Activated CD4-positive, CD25-positive, alpha-beta regulatory T cell treated with anti-CD3 and anti-CD28 coated beads, Interleukin-2, amount 50 U/mL, for 24 hours (primary cell): Measurements from ENCODE around the gene BMPR1A.

ENCODE experiments used
- ATAC-seq, 2 donors: fragments of 150-1000 bp; cut with Tn5 transposase; one replicate each; pipeline ENCODE4 v1.10.0; 2021; ENCODE audit warnings: mild to moderate bottlenecking in 1 of 2, moderate library complexity in 1 of 2

The BMPR1A gene

DNA sequence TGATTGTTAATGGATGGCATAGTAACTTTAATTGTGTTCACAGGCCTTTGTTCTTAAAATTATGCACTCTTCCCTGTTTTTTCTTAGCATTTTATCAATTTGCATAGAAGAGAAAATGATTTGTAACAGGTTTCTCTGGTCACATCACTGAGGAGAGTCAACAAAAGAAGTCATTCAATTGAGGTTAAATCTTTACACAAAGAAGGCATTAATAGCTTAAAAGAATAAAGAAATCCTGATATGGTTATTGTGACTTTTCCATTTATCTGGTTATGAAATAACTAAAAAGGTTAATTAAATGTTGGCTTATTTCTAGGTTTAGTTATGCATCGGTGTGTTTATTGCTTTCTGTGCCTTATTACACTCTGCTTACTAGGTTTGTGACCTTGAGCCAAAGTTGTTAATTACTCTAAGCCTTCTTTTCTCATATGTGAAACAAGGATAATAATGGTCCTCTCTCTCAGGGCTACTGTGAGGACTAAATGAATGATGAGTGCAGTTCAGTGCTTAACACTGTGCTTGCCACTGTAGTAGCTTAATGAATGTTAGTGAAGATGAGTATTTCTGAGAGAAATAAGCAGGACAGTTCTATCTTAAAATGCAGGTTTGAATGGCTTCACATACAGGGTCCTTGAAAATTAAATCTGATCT, 12.1 kb downstream of the BMPR1A start:
- ATAC-seq = no peak

DNA sequence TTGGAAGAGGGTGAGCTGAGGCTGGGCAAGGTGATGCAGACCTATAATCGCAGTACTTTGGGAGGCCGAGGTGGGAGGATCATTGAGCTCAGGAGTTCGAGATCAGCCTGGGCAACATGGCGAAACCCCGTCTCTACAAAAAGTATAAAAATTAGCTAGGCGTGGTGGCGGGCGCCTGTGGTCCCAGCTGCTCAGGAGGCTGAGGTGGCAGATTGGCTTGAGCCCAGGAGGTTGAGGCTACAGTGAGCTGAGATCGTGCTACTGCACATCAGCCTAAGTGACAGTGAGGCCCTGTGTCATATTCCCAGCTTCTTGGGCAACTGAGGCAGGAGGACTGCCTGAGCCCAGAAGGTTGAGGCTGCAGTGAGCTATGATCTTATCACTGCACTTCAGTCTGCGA, 13.6 kb downstream of the BMPR1A start:
- no peak for ATAC-seq

- no peak for ATAC-seq
These were observed 14.1 kb downstream of the BMPR1A start for GRCh38 chr10:86770412-86770960.

DNA sequence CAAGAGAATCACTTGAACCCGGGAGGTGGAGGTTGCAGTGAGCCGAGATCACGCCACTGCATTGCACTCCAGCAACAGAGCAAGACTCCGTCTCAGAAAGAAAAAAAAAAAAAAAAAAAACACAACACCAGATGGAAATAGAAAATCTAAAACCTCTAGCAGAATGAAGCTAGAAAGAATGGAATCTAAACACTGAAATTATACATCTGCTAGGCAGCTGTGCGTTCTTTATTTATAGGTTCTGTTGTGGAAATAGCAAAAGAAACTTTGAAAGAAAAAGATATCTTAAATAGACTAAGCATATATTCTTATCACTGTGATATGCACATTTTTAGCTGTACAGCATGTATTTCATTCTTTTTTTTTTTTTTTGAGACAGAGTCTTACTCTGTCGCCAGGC, 17.1 kb downstream of the BMPR1A start:
- no peak for ATAC-seq

- ATAC-seq = no peak
These were observed 18.8 kb downstream of the BMPR1A start for GRCh38 chr10:86775056-86775869.

DNA sequence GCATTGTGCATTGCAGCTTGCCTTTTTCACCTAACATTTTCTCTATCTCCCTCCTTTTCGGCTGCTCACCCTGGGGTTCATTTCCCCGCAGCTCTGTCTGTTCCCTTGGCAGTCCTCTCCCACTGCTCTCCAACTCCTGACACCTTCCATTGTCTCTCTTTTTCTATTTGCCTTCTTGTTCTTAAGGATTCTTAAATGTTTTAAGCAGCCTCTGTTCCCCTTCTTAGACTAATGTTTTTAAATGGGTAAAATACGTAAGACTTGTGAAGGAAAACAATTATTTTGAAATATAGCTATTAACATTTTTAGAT, 19.4 kb downstream of the BMPR1A start:
- no peak for ATAC-seq

DNA sequence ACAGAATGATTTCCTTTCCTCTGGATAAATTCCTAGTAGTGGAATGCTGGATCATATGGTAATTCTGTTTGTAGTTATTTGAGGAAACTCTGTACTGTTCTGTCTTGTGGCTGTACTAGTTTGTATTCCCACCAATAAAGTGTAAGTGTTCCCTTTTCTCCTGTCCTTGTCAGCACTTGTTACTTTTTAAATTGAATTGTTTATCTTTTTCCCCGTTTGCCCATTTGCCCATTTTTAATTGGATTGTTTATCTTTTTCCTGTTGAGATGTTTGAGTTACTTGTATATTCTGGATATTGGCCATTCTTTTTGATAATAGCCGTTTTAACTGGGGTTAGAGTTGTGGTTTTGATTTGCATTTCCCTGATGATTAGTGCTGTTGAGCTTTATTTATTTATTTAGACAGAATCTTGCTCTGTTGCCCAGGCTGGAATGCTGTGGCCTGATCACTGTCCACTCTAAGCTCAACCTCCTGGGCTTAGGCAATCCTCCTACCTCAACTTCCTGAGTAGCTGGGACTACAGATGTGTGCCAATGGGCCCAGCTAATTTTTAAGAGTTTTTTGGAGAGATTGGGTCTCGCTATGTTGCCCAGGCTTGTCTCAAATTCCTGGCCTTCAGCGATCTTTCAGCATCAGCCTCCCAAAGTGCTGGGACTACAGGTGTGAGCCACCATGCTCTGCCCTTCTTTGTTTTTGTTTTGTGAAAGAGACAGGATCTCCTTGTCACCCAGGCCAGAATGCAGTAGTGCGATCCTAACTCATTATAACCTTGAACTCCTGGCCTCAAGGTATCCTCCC, 23.0 kb downstream of the BMPR1A start:
- ATAC-seq = no peak

- ATAC-seq = no peak
These were observed 26.4 kb downstream of the BMPR1A start for GRCh38 chr10:86782701-86783418.

DNA sequence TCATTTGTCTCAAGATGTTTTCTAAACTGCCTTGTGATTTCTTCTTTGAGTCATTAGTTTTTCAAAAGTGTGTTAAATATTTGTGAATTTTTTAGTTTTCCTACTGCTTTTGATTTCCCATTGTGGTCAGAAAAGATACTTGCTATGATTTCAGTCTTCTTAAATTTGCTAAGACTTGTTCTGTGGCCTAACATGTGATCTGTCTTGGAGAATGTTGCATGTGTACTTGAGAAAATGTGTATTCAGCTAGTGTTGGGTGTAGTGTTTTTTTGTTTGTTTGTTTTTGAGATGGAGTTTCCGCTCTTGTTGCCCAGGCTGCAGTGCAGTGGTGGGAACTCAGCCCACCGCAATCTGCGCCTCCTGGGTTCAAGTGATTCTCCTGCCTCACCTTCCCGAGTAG, 28.6 kb downstream of the BMPR1A start:
- ATAC-seq = no peak

- ATAC-seq = no peak
These were observed 29.5 kb downstream of the BMPR1A start for GRCh38 chr10:86785968-86786367.

DNA sequence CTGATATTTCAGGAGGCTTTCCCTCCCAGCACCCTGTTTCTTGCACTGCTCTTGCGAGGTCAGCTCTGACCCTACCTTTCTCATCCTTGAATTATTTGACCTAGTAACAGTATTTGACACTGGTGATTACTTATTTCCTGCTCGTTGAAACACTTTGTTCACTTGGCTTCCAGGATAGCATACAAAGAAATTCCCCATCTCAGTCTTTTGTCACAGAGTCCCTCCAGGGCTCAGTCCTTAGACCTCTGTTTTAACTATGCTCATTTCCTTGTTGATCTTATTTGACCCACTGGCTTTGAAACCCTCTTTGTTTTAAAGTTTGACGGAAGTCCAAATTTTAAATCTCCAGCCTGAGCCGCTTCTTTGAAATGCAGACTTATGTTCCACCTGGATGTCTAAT, 29.9 kb downstream of the BMPR1A start:
- ATAC-seq = no peak

GRCh38 chr10:86790394-86790793, 34.0 kb downstream of the BMPR1A start:
- ATAC-seq = no peak

DNA sequence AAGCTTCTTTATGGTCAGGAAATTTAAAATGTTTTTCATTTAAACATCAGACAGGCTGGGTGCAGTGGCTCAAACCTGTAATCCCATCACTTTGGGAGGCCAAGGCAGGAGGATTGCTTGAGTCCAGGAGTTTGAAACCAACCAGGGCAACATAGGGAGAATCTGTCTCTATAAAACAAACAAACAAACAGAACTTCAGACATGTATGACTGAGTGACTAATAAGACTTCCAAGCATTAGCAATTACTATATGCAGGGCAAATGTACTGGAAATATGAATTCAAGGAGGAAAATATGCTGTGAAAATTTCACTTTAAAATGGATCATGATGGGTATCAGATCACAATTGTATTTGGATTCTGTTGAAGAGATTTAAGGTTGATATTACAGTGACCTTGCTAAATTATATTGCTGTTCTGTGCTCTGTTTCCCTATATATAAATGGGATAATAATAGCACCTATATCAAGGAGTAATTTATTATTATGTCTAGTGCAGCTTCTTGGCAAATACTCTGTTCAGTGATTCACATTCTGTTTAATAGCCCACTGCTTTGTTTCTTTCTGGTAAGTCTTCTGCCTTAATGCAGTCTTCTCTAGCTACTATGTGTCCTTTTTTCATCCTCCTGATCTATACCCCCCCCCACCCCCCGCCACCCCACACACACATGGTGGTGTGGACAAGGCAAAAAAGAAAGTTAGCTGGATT, 36.2 kb downstream of the BMPR1A start:
- ATAC-seq = no peak

- ATAC-seq = no peak
These were observed 37.3 kb downstream of the BMPR1A start for GRCh38 chr10:86793696-86794095.

GRCh38 chr10:86795353-86795752, 38.9 kb downstream of the BMPR1A start:
- no peak for ATAC-seq

DNA sequence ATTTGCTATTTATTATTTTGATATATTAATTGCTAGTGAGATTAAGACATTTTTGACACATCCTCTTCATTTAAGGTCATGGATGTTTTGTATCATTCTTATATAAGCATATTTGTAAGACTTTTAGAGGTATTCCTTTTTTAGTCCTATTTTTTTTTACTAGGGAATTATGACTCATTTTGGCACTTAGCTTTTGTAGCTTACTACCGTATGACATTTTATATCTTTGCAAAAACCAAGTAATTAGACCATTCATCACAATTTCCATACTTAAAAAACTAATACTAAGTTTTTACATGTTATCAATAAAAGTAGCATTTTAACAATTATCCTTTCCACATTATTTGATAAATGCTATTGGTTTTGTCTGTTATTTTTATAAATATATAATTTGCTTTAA, 41.6 kb downstream of the BMPR1A start:
- ATAC-seq = no peak

GRCh38 chr10:86798611-86799010, 42.2 kb downstream of the BMPR1A start:
- ATAC-seq = peak; percentile 17 to 51

GRCh38 chr10:86799188-86799845, 42.9 kb downstream of the BMPR1A start:
- no peak for ATAC-seq

DNA sequence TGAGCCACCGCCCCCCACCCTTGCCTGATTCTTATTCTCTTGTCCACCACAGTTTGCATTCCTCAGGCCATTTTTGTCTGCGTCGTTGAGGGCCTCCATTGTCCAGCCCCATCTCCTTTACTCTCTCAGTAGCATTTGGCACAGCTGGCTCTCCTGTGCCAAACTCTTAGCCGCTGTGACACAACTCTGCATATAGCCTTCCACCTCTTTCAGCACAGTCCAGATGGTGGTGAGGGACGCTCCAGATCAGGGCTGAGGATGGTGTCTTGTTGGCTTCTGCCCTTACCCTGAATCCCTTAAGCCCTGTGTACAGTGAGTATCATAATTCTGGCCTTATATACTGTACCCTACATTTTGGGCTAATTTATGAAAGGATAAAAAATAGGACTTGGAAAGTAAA, 45.6 kb downstream of the BMPR1A start:
- no peak for ATAC-seq

DNA sequence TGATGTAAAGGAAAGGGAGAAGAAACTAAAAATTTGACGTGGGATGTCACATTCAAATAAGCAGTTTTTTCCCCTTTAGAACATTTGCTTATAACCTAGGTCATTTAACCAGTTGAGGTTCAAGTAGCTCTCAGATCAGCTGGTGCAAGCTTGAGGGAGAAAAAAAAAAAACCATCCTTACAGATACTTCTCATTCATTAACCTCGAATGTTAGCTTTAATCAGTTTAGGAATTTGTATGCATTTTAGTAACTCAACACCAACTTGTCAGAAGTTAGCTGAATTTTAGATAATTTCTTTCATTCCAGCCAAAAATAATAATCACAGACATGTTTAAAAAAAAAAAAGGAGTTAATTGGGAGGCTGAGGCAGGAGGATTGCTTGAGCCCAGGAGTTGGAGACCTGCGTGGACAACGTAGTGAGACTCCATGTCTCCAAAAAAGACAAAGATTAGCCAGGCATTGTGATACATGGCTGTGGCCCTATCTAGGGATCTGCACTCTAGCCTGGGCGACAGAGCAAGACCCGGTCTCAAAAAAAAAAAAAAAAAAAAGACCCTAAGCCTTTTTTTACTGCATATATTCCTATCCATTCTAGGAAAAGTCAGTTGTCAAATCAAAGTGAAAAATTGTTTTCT, 46.2 kb downstream of the BMPR1A start:
- no peak for ATAC-seq

- ATAC-seq = no peak
These were observed 46.7 kb downstream of the BMPR1A start for GRCh38 chr10:86803156-86803555.
